HL-60 (cell line): Measurements from ENCODE around the gene IL1R1.

ENCODE experiments used
- DNase-seq, 2 experiments: peaks; one replicate each; pipeline ENCODE4 v3.0.0-alpha.2; 2010 to 2020; ENCODE audit warnings: low read depth in 1 of 2, low spot score in 1 of 2
- H3K27ac ChIP-seq: fragments of 250-450 bp; sonication (Bioruptor Pico); replicated peaks from 2 replicates; pipeline ENCODE4 v1.5.1; 2020; ENCODE audit warnings: mild to moderate bottlenecking, moderate library complexity
- H3K27me3 ChIP-seq: fragments of 250-450 bp; sonication (Bioruptor Pico); 2 replicates; pipeline ENCODE4 v1.5.1; 2021; ENCODE audit warnings: mild to moderate bottlenecking, moderate library complexity; ENCODE audit not compliant: insufficient read depth, poor library complexity, severe bottlenecking
- H3K4me3 ChIP-seq: replicated peaks from 2 replicates; pipeline ENCODE4 v1.5.1; 2011; ENCODE audit warnings: mild to moderate bottlenecking, control low read depth, low read length; ENCODE audit not compliant: insufficient read depth
- CTCF ChIP-seq: IDR thresholded peaks from one replicate; pipeline ENCODE4 v1.5.1; 2011; ENCODE audit warnings: low read length, control low read depth, inconsistent platforms; ENCODE audit not compliant: insufficient read depth
- GABPA ChIP-seq: IDR thresholded peaks from 2 replicates; pipeline ENCODE4 v1.6.1; 2012; ENCODE audit warnings: low read depth
- POLR2AphosphoS5 ChIP-seq: IDR thresholded peaks from 2 replicates; pipeline ENCODE4 v1.6.1; 2012; ENCODE audit warnings: low read depth
- SPI1 ChIP-seq: IDR thresholded peaks from 2 replicates; pipeline ENCODE4 v1.6.1; 2012; ENCODE audit warnings: low read depth, mild to moderate bottlenecking, borderline replicate concordance
- TF ChIP-seq, protein P1 (sequence below): IDR thresholded peaks from 2 replicates; pipeline ENCODE4 v1.6.1; 2012; ENCODE audit warnings: low read depth; ENCODE audit not compliant: insufficient replicate concordance

The IL1R1 gene

DNA sequence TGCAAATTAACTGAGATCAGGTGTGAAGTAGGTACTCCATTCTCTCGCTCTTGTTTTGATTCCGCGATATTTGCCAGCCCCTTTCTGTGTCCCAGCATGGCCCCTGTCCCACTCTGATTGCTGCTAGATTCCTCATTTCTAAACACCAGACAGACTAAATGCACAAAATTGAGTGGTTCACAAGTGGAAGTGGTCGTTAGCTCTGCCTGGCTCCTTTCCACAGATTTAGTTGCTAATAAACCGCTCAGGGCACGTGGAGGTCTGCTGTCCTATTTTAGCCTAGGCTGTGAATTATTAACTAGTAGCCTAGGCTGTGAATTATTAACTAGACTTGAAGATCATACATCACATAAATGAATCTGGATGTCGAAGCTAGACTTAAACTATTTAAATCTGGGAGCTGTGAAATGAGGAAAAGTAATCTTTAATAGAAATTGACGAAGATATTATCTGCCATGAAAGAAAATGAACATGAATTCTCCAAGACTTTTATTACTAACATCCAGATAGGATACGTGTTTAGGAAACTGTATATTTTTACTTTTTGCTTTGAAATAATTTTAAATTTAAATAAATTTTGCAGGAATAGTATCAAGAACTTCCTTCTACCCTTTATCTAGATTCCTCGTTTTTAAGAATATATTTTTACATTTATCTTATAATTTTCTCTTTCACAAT is 48.0 kb downstream of the IL1R1 start:
- DNase-seq, result no peak
- TF ChIP-seq CTCF (no peak), POLR2AphosphoS5 (no peak), SPI1 (no peak), GABPA (no peak)
- TF ChIP-seq, protein P1, sequence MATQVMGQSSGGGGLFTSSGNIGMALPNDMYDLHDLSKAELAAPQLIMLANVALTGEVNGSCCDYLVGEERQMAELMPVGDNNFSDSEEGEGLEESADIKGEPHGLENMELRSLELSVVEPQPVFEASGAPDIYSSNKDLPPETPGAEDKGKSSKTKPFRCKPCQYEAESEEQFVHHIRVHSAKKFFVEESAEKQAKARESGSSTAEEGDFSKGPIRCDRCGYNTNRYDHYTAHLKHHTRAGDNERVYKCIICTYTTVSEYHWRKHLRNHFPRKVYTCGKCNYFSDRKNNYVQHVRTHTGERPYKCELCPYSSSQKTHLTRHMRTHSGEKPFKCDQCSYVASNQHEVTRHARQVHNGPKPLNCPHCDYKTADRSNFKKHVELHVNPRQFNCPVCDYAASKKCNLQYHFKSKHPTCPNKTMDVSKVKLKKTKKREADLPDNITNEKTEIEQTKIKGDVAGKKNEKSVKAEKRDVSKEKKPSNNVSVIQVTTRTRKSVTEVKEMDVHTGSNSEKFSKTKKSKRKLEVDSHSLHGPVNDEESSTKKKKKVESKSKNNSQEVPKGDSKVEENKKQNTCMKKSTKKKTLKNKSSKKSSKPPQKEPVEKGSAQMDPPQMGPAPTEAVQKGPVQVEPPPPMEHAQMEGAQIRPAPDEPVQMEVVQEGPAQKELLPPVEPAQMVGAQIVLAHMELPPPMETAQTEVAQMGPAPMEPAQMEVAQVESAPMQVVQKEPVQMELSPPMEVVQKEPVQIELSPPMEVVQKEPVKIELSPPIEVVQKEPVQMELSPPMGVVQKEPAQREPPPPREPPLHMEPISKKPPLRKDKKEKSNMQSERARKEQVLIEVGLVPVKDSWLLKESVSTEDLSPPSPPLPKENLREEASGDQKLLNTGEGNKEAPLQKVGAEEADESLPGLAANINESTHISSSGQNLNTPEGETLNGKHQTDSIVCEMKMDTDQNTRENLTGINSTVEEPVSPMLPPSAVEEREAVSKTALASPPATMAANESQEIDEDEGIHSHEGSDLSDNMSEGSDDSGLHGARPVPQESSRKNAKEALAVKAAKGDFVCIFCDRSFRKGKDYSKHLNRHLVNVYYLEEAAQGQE, result no peak
- Histone ChIP-seq H3K27ac (no peak overlapping the region), H3K27me3 (no peaks in the 10 kb centered on the region), H3K4me3 (no peak overlapping the region)

GRCh38 chr2:102191501-102191900 is 49.0 kb downstream of the IL1R1 start:
- H3K4me3 ChIP-seq, result no peak overlapping the region
- DNase-seq, result no peak
- H3K27ac ChIP-seq, result no peak overlapping the region
- TF ChIP-seq POLR2AphosphoS5, result no peak
- TF ChIP-seq, protein P1, result no peak
- no peak for TF ChIP-seq CTCF
- TF ChIP-seq GABPA, result no peak
- TF ChIP-seq SPI1, result no peak
- no peaks in the 10 kb centered on the region for H3K27me3 ChIP-seq

DNA sequence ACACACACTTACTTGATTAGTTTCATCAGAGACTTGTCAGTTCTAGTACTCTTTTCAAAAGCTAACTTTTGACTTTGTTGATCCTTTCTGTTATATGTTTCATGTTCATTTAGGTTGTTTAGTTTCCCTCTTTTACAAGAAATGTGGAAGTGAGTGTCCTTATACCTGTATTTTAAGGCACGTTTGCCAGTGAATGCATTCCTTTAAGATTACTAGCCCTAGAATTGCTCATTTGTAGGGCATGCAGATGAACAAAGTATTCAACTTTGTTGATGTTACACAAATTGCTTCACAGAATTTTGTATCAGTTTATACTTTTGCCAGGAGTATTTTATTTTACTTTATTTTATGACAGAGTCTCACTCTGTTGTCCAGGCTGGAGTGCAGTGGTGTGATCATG is 50.5 kb downstream of the IL1R1 start:
- H3K4me3 ChIP-seq, result no peak overlapping the region
- no peak for DNase-seq
- H3K27me3 ChIP-seq, result no peaks in the 10 kb centered on the region
- no peak overlapping the region for H3K27ac ChIP-seq
- TF ChIP-seq SPI1, result no peak
- TF ChIP-seq GABPA, result no peak
- TF ChIP-seq CTCF, result no peak
- no peak for TF ChIP-seq POLR2AphosphoS5
- TF ChIP-seq, protein P1, result no peak
